ENCODE measurements around the gene DDX52.

DDX52 gene

DNA sequence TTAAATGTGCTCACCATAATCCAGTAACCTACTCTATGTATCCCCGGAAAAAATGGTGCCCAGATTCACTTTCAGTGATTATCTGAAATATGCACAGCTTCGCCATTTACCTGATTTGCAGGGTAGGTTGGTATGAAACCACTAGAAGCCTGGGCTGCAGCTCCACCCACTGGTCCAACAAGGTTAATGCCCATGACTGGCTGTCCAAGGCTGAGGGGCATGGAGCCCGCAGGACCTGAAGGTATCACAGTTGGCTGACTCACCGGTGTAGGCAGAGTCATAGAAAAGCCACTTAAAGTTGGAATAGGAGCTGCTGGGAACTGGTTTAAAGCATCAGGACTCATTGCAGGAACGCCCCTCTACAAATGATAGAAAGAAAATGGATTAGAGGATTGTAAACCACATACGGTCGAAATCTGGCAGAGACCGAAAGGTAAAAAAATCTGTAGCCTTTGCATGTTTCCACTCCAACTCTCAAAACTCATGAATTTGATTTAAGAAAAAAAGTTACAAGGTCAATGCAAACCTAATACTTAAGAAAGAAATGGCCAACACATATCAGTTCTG is 72.6 kb downstream of the DDX52 start:
- no peak for DNase-seq

- DNase-seq: no peak
Measured at GRCh38 chr17:37568350-37569053, 74.7 kb downstream of the DDX52 start.

DNA sequence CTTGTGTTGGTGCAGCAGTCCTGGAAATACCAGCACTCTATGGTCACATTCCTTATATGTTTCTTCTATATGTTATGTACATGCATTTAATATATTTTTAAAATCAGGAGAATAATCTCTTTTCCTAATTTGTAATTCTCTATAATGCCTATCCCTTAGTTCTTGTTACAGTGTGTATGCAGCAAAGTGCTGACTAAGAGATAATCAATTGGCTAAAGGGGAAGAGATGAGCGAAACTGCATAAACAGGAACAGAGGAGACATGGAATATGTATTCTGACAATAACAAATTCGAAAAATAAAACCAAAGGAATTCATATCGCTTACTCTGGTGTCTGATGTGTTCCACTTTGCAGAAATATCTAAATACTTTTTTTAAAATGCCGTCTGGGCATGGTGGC is 75.7 kb downstream of the DDX52 start:
- DNase-seq: no peak

DNA sequence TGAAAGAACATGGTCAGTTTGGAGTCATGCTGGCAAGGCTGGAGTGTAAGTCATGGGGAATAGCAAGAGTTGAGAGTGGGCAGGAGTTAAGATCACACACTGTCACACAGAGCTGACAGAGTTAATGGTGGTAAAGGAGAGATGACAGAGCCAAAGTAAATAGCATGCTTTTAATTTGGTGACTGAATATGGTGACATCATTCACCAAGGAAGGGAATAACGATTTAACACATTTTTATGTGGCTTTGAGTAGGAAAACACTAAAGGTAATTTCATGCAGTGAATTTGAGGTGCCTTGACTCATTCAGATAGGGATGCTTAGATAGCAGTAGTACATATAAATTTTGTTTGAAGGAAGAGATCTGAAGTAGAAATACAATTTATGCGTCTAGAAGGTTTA is 76.1 kb downstream of the DDX52 start:
- no peak for DNase-seq

- DNase-seq: no peak
Measured at GRCh38 chr17:37564252-37564651, 79.0 kb downstream of the DDX52 start.

DNA sequence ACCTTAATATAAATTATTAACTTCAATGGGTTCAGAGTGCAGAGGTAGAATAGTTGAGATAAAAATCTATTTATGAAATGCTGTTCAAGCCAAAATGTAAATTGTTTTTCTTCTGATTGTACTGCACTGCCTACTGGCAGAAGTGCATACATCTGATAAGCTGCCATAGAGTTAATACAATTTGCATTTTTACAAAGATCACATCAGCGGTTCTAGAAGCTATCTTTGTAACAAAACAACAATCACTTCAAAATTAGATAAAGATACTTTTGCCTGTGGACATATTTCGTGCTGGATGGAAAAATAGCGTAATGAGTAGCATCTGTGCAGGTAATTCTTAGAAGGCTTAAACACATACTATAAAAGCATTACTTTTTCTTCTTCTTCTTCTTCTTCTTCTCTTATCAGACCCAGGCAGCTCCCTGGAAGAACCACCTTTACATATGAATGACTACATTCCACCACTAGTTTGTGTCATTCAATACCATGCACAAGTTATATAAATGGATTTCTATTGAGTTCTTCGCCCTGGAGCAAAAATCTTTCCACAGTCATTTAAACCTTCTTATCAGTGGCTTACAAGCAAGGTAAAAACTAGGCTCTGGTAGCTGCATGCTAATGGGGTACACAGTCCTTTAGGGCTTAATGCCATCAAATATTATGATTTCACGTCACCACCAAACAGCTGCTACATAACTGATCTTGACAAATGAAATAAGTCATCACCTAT is 81.1 kb downstream of the DDX52 start:
- no peak for DNase-seq

Measured in SHP77 treated with DMSO at 0.1 percent for 48 hours (cell line).